ENCODE data around the gene NLRP14. TPM values are rescaled to one million over a fixed set of nuclear protein-coding genes. Genes with fewer than 3 reads are reported as not detected.

NLRP14 gene
- 0.09 and 0.45 TPM in 2 replicates for total RNA-seq

GRCh38 chr11:7020183-7020917 is at the start of gene NLRP14, which contains the start of gene ZNF214:
Gene NLRP14, plus strand, starts transcription at chr11:7020479. Its CDS starts 18,108 bp downstream, at chr11:7038587.
Gene ZNF214, minus strand, starts transcription at chr11:7020346. Its CDS starts 17,511 bp downstream, at chr11:7002835.

DNA sequence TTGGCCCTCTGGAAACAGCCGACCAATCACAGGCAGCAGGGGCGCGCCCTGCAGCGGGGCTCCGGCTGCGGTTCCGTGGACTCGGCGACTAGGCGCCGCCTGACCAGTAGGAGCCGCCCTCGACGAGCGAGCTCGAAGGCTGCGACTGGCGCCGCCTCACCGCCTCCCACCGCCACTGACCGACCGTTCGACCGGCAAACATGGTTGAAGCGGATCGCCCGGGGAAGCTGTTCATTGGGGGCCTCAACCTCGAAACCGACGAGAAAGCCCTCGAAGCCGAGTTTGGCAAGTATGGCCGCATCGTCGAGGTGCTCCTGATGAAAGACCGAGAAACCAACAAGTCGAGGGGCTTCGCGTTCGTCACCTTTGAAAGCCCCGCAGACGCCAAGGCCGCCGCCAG is 68.6 kb downstream of the NLRP14 start, which contains the start of gene RBMXL2:
Gene RBMXL2, plus strand, starts transcription at position 78 of the 400 bp plus-strand sequence. Its CDS starts 123 bp downstream, at position 201.

Other genes with a start within 250 kb of the NLRP14 start
- gene OR2AG2, start 248.5 kb upstream of the NLRP14 start, total RNA-seq = 0.09 and 0.18 TPM in 2 replicates
- gene OR2AG1, start 237.5 kb upstream of the NLRP14 start, total RNA-seq = not detected in 2 replicates
- 0.27 and 0.38 TPM in 2 replicates for gene OR6A2, start 220.8 kb upstream of the NLRP14 start, total RNA-seq
- gene OR10A5, start 174.8 kb upstream of the NLRP14 start, total RNA-seq = not detected in 2 replicates
- gene OR10A2, start 157.4 kb upstream of the NLRP14 start, total RNA-seq = not detected in 2 replicates
- not detected in 2 replicates for gene OR10A4, start 143.9 kb upstream of the NLRP14 start, total RNA-seq
- gene OR2D2, start 128.0 kb upstream of the NLRP14 start, total RNA-seq = 0.47 and 0.54 TPM in 2 replicates
- not detected in 2 replicates for gene OR2D3, start 99.5 kb upstream of the NLRP14 start, total RNA-seq
- gene ZNF215, start 94.1 kb upstream of the NLRP14 start, total RNA-seq = 5.2 and 5.4 TPM in 2 replicates
- gene ZNF214, start 133 bp upstream of the NLRP14 start, total RNA-seq = 3.5 and 6.1 TPM in 2 replicates
- gene RBMXL2, start 68.5 kb downstream of the NLRP14 start, total RNA-seq = 0.18 TPM in 1 of 2 replicates, not detected in the other
- 0.09 and 0.27 TPM in 2 replicates for gene SYT9, start 231.4 kb downstream of the NLRP14 start, total RNA-seq